Ramos (cell line): ENCODE measurements around the gene SLC24A3.

Experiments
- in situ Hi-C: fragments of 300-500 bp; cut with MboI; formaldehyde crosslinking; loops from one replicate; pipeline ENCODE4 v1.14.3; 2022; ENCODE audit warnings: low sequenced_read_pairs; ENCODE audit not compliant: unreplicated experiment

SLC24A3 gene

GRCh38 chr20:19482726-19483125, 270.3 kb downstream of the SLC24A3 start:
- in situ Hi-C loops, result no loop called here

- in situ Hi-C loops, result no loop called here
These were observed 270.9 kb downstream of the SLC24A3 start for GRCh38 chr20:19483309-19483708.

GRCh38 chr20:19486446-19486845, 274.0 kb downstream of the SLC24A3 start:
- in situ Hi-C loops, result no loop called here

GRCh38 chr20:19487420-19487819, 275.0 kb downstream of the SLC24A3 start:
- in situ Hi-C loops, result no loop called here

DNA sequence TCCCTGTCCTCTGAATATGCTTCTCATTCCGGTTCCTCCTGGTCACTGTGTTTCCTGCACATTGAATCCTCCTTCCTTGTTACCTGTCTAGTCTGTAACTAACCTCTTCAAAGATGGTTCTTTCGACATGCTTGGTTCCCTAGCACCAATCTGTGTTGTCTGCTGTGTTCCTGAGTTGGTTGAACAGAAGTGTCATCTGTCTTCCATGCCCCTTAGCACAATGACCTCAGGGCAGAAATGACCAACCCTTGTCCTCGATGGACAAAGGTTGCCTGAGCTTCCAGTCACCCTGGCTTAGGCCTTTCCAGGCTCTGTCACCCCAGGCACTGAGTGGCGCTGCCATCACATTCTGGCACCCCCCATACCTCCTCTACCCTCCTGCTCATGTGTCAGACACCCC, 278.8 kb downstream of the SLC24A3 start:
- in situ Hi-C loops, result no loop called here

DNA sequence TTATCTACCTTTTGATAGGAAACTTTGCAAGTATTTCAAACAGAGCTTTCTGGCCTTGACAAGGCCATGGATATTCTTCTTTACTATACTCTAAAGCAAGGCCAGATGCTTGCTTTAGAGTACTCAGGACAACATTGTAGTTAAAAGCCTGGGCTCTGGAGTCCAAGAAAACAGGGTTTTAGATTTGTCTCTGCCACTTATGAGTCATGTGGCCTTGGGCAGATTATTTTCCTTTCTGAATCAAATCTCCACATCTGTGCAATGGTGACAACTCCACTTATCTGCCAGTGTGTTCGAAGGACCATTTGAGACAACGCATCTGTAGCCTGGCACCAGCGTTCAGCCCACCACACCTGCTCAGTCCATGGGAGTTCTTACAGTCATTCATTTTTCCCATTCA, 279.7 kb downstream of the SLC24A3 start:
- in situ Hi-C loops, result no loop called here

GRCh38 chr20:19492687-19493336, 280.4 kb downstream of the SLC24A3 start:
- in situ Hi-C loops, result no loop called here

GRCh38 chr20:19493794-19494495, 281.5 kb downstream of the SLC24A3 start:
- in situ Hi-C loops, result no loop called here

DNA sequence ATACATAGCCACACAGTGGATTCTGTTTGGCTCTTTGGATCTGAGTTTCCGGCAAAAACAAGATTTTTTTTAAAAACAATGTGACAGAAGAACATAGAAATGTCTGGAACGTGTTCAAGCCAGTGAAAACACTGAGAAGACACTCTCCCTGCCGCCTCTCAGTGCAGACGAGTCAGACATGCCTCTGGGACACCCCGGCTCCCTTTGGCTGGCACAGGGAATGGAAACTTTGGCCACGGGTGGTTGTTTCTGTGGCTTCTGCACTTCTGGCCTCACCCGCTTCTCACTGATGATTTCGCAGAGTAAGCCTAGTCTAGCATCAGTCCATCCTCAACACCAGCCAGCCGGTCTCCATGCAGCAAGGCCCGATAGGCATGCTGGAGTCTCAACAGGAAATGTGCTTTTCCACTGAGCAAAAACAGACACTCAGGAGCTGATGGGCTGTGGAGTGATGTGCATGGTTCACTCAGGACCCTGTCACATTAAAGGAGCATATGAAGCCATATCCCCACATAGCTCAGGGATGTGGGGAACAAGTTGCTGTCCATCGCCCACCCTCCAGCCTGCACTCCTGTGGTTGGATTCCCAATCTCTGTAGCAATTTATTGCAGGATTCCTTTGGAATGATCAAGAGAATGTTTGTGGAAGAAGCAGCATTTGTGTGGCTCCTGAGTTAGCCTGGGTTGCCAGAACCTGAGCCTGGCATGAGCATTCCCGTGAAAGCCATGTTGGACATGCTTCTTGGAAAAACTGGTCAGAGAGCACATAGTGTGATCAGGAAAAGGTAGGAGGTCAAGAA, 283.7 kb downstream of the SLC24A3 start:
- in situ Hi-C loops, result no loop called here

DNA sequence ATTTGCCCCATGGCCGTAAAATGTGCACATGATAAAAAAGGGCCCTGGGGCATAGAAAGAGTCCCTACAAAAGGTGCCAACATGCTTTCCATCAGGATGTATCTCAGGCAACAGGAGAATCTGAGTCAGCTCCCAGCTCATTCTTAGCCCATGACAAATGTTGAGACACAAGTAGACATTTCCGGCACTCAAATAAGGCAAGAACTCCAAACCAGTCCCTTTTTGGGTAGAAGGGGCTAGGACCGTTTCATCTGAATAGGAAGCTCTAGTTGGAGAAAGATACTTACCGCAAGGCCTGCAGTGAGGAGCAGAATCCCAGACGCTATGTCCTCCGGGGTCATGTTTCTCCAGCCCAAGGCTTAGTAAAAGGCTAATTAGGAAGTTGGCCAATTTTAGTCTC, 284.6 kb downstream of the SLC24A3 start:
- in situ Hi-C loops, result no loop called here

- in situ Hi-C loops, result no loop called here
These were observed 286.3 kb downstream of the SLC24A3 start for GRCh38 chr20:19498756-19499155.

DNA sequence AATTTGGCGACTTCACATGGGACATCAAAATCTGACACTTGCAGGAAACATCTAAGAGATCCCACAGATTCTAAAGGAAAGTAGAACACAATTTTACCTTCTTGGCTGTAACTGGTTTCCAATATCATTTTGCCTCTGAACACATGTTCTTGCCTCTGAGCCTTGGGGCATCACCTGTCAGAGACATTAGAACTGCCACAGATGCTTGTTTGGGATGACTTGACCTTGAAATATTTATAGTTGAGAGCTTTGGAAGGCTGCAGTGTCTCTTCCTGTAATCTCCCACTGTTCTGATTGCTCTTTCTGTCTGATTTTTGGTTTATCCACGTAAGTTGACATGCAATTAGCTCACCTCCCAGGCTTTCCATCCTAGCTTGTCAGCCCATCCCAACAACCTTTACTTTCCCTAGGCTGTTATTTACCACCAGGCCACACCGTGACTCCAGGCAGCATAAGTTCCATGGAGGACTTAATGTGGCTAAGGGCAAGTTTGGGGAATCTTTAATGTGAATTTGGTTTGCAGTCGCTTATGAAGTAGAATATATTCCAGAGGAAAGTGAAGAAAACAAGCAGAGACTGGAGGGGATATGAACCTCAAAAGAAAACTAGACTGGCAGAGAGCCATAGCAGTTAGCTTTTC, 289.2 kb downstream of the SLC24A3 start:
- in situ Hi-C loops, result no loop called here

DNA sequence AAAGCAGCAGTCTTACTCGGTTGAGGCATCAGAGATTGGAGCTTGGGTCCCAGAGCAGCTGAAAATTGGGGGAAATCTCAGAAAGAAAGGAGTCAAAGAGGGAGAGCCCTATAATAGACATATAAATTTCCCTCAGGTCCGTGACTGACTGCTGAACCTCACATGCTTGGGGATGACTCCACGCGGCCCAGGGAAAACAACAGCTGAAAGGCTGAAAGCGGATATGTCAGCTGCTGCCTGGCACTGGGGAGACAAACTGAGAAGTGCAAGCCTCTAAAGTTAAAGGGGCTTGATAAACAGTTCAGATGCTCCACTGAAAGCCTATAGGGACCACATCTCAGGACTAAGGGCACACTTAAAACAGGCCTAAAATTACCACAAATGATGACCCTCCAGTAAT, 289.7 kb downstream of the SLC24A3 start:
- in situ Hi-C loops, result no loop called here

DNA sequence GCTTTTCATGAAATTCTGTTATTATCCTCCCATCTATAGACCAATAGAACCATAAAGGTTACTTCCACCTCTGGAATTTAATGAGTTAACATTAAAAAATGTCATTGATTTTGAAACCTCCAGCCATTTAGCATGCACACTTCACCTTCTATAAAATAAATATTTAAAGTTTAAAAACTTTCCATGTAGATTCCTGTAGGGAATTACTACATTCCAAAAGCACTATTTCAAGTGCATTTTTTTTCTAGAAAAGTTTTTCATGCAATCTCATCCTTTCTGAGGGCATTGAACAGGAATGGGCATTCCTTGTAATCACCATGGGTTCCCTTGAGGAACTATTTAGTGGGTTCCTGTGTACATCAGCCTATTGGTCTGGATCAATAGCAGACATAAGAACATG, 291.8 kb downstream of the SLC24A3 start:
- in situ Hi-C loops, result no loop called here

DNA sequence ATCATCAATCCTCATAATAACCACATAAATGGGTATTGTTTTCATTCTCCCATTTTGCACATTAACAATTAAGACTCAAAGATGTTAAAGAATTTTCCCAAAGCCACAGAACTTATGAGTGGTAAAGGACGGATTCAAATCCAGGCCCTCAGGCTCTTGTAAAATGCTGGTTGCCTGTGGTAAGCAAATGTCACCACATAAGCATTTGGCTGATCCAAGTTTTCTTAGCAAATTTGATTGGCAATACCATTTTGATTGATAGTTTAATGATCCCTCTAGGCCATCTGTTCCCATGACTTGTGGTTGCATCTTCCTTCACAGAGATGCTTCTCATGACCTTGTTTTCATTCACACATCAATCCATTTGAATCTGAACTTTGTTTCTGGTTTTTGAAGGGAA, 293.6 kb downstream of the SLC24A3 start:
- in situ Hi-C loops, result no loop called here

DNA sequence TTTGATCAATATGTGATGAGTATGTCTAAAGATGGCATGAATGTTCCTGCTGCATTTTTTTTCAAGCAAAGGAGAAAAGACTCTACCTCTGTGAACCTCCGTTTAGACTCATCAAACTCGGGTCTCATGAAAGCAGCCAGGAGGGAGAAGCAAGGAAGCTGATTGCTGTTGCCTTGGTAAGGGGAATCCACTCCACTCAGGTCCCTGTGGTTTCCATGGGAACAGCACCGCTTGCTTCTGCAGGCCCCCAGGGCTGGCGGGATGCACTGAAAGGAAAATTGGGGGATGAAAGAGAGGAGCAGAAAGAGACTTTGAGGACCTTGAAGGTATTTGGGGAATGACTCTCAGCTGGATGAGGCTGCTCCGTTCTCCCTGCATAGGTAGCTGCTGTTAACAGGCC, 296.0 kb downstream of the SLC24A3 start:
- in situ Hi-C loops, result no loop called here

DNA sequence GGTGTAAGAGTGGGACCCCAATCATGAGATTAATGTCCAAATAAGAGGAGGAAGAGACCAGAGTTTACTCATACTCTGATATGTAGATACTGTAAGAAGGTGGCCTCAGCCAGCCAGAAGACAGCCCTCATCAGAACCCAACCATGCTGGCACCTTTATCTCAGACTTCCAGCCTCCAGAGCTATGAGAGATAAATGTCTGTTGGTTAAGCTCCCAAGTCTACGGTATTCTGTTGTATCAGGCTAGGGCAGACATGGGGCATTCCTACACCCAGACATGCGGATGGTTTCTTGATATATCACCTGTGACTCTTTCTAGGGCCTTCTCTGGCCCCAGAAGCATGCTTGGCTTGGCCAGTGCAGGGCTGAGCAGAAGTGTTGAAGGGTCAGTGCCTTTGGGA, 298.2 kb downstream of the SLC24A3 start:
- in situ Hi-C loops, result no loop called here

DNA sequence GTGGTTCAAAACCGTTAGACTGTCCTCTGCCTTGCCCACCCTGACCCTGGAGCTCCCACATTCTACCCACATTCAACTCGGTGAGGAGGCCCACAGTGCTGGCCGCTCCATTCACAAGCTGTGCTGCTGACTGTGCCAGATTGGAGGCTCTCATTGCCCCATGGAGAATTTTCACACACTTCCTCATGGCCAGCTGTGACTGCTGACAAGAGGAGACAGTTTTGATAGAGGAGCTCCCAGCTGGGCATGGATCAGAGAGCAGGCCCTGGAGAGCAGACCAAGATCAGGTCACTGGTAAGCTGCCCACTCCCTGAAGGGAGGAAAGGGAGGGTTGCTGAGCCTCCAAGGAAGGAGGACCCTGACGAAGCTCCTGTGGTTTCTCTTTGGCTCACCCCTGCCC, 299.5 kb downstream of the SLC24A3 start:
- in situ Hi-C loops, result no loop called here

DNA sequence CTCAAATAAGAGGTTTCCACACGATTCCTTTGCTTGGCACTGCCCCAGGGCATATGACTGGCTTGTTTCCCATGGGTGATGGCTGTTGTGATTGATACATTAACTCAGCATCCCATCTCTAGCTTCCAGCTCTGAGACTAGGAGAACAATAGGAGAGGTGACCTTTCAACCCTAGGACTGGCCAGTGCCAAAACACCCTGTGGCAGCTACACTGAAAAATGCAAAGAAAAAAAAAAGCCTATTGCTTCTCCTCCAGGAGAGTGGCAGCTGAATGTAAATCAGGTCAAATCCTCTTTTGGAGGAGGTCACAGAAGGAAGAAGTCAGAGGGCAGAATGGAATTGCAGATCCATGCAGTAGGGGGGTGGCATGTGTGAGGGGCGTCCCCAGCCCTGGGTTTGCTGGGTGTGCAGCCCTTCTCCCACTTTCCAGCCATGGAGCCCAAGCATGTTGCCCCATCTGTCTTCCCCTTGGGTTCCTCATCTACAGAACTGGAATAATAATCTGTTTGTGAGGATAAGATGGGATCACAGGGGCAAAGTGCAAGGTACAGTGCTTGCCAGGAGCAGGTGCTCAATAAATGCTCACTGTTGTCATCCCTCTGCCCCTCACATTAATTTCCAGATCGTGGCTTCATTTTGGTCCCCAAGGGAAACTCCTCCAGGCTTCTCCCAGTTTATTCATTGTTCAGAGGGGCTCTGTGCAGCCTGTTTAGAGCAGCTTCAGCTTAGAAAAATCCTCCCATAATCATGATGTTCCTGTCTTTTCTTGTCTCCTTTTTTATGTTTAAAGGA, 300.6 kb downstream of the SLC24A3 start:
- in situ Hi-C loops, result no loop called here

- in situ Hi-C loops, result no loop called here
These were observed 302.6 kb downstream of the SLC24A3 start for GRCh38 chr20:19515074-19515473.
